ENCODE results near the gene BCAS3.

Gene BCAS3

GRCh38 chr17:61399131-61400065 is 721.7 kb downstream of the BCAS3 start, which contains the start of gene TBX2:
Gene TBX2, plus strand, starts transcription at chr17:61399843. Its CDS starts 334 bp downstream, at chr17:61400177.
- peaks cover 0 to 60% (median 49%) of the 10 kb centered on the region in 4 donors for H3K4me1 ChIP-seq
- intact Hi-C loops (cut with DNase I; ENCODE audit: low total_unique reads): loop anchor here (5.0 to 10.0 kb wide), 3 partner anchors 152 to 675 kb away; no protein-coding TSS in a partner anchor

DNA sequence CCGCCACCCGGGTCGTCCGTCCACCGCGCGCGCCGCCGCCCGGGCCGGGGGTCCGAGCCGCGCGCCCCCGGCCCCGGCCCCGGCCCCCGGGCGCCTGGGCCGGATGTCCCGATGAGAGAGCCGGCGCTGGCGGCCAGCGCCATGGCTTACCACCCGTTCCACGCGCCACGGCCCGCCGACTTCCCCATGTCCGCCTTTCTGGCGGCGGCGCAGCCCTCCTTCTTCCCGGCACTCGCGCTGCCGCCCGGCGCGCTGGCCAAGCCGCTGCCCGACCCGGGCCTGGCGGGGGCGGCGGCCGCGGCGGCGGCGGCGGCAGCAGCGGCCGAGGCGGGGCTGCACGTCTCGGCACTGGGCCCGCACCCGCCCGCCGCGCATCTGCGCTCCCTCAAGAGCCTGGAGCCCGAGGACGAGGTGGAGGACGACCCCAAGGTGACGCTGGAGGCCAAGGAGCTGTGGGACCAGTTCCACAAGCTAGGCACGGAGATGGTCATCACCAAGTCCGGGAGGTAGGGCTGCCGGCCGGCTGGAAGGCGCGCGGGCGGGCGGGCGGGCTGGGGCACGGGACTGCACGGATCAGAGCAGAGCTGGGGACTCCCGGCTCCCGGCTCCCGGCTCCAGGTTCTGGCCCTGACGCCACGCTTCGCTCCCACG is 722.5 kb downstream of the BCAS3 start:
- Histone ChIP-seq H3K9me3 (no peaks in the 10 kb centered on the region), H3K27me3 (peaks cover 0 to 2% of the 10 kb centered on the region in 2 donors), H3K27ac (peak overlapping the region; percentile 98), H3K4me3 (peak overlapping the region; percentile 77 to 86), H3K36me3 (peaks cover 13 to 27% (median 24%) of the 10 kb centered on the region in 3 donors), H3K4me1 (peaks cover 0 to 63% (median 53%) of the 10 kb centered on the region in 4 donors)
- TF ChIP-seq, protein P1, sequence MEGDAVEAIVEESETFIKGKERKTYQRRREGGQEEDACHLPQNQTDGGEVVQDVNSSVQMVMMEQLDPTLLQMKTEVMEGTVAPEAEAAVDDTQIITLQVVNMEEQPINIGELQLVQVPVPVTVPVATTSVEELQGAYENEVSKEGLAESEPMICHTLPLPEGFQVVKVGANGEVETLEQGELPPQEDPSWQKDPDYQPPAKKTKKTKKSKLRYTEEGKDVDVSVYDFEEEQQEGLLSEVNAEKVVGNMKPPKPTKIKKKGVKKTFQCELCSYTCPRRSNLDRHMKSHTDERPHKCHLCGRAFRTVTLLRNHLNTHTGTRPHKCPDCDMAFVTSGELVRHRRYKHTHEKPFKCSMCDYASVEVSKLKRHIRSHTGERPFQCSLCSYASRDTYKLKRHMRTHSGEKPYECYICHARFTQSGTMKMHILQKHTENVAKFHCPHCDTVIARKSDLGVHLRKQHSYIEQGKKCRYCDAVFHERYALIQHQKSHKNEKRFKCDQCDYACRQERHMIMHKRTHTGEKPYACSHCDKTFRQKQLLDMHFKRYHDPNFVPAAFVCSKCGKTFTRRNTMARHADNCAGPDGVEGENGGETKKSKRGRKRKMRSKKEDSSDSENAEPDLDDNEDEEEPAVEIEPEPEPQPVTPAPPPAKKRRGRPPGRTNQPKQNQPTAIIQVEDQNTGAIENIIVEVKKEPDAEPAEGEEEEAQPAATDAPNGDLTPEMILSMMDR (IDR thresholded peaks at IDR 0.05): no peak
- DNase-seq: peak in 1 of 2 donors; percentile 70
- intact Hi-C loops (cut with DNase I; ENCODE audit: low total_unique reads): loop anchor here (5.0 kb wide), 1 partner anchor 498 kb away; no protein-coding TSS in a partner anchor

More at GRCh38 chr17:61399131-61400065, 721.7 kb downstream of the BCAS3 start, which contains the start of gene TBX2:
- Histone ChIP-seq H3K9me3 (no peaks in the 10 kb centered on the region), H3K36me3 (peaks cover 6 to 19% (median 16%) of the 10 kb centered on the region in 3 donors), H3K4me3 (peak within 1 kb of the TSS; percentile 77 to 86), H3K27me3 (no peaks in the 10 kb centered on the region), H3K27ac (peak within 1 kb of the TSS; percentile 98)
- TF ChIP-seq, protein P1 (IDR thresholded peaks at IDR 0.05): no peak
- DNase-seq: peak; percentile 87 to 95

- TF ChIP-seq, protein P1 (IDR thresholded peaks at IDR 0.05): no peak
- intact Hi-C loops (cut with DNase I; ENCODE audit: low total_unique reads): loop anchor here (5.0 kb wide), 1 partner anchor 499 kb away; no protein-coding TSS in a partner anchor
- Histone ChIP-seq H3K27me3 (peaks cover 0 to 2% of the 10 kb centered on the region in 2 donors), H3K27ac (peak overlapping the region; percentile 98), H3K4me3 (peak overlapping the region; percentile 77 to 86), H3K36me3 (peaks cover 19 to 34% (median 31%) of the 10 kb centered on the region in 3 donors), H3K4me1 (peaks cover 0 to 67% (median 58%) of the 10 kb centered on the region in 4 donors), H3K9me3 (no peaks in the 10 kb centered on the region)
- peak in 1 of 2 donors; percentile 68 for DNase-seq
Observed at GRCh38 chr17:61400717-61401388, 723.2 kb downstream of the BCAS3 start.

DNA sequence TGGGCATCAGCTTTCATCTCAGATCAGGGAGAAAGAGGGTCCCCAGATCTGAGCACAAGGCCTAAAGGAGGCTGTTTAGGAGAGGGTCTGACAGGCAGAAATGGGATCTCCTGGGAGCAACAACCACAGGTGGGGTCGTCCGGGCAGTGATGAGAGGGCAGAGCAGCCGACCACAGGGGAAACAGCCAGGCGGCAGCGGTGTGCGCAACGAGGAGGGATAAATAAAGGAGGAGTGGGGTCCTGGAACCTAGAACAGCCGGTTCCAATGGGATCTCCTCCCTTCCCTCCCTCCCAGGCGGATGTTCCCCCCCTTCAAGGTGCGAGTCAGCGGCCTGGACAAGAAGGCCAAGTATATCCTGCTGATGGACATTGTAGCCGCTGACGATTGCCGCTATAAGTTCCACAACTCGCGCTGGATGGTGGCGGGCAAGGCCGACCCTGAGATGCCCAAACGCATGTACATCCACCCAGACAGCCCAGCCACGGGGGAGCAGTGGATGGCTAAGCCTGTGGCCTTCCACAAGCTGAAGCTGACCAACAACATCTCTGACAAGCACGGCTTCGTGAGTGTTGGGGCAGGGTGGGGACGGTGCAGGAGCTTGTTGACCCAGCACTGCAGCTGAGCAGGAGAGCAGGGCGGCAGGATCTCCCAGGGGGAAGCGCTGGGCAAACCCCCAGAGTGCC is 723.9 kb downstream of the BCAS3 start:
- Histone ChIP-seq H3K27ac (peak overlapping the region; percentile 98), H3K4me1 (peaks cover 0 to 63% (median 55%) of the 10 kb centered on the region in 4 donors), H3K4me3 (peak overlapping the region; percentile 77 to 86), H3K27me3 (peaks cover 0 to 2% of the 10 kb centered on the region in 2 donors), H3K36me3 (peaks cover 19 to 40% (median 33%) of the 10 kb centered on the region in 3 donors), H3K9me3 (no peaks in the 10 kb centered on the region)
- TF ChIP-seq, protein P1 (IDR thresholded peaks at IDR 0.05): no peak
- peak in 1 of 2 donors; percentile 74 for DNase-seq
- intact Hi-C loops (cut with DNase I; ENCODE audit: low total_unique reads): loop anchor here (5.0 kb wide), 1 partner anchor 499 kb away; no protein-coding TSS in a partner anchor

All from tibial artery (tissue), 4 donors.